Measurements from ENCODE around the gene CALML3.

The CALML3 gene

DNA sequence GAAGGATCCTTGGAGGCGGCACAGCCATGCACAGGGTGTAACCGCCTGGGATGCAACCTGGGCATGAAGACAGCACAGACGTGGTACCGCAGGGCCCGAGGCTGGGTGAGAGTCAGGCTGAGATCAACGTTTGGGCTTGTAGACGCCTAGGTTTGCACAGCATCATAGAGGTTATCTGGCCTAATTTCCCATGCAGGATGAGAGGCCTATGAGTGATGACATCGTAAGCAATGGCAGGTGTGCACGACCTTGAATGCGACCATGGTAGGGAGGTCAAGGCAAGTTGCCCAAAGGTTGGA lies 7.5 kb downstream of the CALML3 start:
- no peak for TF ChIP-seq ZNF274 (IDR thresholded peaks at IDR 0.05; ENCODE audit: low read depth, low read length)
- no peak overlapping the region for H3K4me3 ChIP-seq (ENCODE audit: low read length)

DNA sequence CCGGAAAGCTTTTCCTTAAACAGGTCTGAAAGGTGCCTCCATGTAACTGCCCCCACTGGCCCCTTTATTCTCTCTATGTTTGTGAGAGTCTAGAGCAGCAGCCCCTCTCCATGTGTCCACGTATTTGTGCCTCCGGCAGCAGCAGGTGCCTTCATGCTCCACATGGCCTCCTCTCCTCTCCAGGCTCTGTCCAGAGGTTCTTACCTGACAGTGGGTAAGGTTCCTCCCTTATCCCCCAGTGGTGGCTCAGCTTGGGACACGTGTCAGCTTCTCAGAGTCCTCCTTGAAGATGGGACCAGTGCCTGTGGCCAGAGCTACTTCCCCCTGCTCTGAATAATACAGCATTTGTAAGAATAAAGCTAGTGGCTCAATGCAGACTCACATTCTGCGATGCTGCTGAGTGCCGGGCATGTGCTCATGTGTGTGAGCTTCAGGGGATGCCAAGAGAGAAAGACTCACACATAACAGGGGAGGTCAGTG lies 7.9 kb downstream of the CALML3 start:
- TF ChIP-seq ZNF274 (IDR thresholded peaks at IDR 0.05; ENCODE audit: low read depth, low read length) = no peak
- H3K4me3 ChIP-seq (ENCODE audit: low read length) = no peak overlapping the region

DNA sequence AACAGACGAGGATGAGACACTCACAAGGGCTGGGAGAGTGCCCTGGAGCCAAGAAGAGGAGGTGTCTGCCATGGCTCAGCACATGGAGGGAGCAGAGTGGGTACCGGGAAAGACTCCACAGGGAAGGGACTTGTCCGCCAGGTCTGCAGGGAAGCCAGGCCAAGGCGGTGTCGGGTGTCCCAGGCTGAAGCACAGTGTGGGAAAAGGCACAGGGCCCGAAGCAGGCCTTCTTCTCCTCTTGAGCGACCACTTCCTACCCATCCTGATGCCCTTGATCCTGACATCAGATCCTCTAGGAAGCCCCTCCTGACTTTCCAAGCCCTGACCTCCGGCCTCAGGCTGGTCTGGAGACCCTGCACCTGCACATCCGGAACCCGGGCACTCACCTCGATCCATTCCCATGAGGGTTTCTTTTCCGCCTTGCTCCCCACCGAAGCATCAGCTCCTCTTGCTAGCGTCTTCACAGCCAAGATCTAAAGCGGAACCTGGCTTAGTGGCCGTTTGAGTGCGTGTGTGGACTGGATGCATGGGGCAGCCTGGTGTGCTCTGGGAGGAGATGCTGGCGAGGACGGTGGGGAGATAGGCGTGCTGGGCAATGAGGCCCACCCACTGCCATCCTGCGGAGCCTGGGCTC lies 8.5 kb downstream of the CALML3 start:
- no peak for TF ChIP-seq ZNF274 (IDR thresholded peaks at IDR 0.05; ENCODE audit: low read depth, low read length)
- H3K4me3 ChIP-seq (ENCODE audit: low read length) = no peak overlapping the region

DNA sequence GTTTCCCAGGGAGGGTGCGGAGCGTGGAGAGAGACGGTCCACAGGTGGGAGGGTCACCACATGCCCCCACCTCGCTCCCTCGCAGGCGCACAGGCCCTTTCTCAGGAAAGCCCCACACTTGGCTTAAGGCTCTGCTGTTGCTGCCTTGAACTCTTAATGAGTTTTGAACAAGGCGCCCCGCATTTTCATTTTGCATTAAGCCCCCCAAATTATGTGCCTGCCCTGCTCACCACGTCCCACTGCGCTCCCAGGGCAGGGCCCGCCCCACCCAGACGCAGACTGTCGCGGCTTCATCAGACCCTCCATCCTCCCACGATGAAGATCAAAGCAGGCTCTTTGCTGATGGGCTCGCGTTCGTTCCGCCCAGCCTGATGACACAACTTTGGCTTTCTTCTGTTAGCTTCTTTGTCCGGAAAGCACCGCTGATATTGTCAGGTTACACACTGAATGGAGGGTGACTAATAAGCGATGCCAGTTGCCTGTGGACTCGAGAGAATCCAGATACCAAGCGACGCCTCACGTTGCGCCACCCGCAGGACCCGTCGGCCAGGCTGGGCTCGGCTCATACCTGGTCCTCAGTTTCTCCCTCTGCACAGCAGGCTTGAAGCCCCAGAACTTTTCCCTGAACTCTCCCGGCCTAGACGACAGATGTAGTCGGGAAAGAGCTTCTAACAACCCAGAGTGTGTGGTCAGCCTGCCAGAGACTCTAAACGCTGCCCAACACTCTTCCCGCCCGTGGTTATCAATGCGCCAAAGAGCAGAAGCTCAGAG lies 9.5 kb downstream of the CALML3 start:
- TF ChIP-seq ZNF274 (IDR thresholded peaks at IDR 0.05; ENCODE audit: low read depth, low read length) = no peak
- H3K4me3 ChIP-seq (ENCODE audit: low read length) = no peak overlapping the region

DNA sequence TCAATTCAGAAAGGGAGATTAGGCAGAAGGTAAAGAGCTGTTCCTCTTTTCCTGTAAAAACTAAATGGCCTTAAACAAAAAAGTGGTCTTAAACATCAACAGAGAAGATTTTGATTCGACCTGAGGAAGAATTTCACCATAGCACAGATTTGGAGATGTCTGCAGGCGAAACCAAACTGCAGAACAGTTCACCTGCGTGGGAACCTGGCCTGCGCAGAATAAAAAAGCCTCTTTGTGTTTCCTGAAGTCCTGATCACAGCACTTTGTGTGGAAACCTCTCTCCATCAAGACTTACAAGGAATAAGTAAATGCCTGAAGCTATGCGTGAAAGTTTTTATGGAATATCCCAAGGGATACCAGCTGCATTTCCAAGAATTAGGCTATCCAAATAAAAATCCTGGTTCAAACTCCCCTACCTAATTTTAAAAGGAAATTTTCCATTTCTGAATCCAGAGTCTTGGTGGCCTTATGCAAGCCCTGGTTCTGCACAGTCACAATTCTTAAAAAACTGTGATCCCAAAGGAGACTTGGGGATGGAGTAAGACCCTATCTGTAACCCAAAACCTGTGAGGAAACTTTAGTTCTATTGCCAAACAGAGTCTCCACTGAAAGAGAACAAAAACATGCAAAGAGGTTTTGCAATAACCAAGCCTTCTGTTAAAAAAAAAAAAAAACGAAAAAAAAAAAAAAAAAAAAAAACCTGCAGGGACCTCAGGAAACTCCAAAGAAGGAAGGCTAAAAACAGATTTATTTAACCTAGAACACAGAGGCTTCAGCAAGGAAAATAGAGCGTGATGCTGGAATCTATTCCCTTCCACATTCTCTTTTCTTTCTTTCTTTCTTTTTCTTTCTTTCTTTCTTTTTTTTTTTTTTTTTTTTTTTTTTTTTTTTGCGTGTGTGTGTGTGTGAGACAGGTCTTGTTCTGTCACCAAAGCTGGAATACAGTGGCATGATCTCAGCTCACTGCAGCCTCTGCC lies 10.4 kb downstream of the CALML3 start:
- TF ChIP-seq ZNF274 (IDR thresholded peaks at IDR 0.05; ENCODE audit: low read depth, low read length) = no peak
- no peak overlapping the region for H3K4me3 ChIP-seq (ENCODE audit: low read length)

DNA sequence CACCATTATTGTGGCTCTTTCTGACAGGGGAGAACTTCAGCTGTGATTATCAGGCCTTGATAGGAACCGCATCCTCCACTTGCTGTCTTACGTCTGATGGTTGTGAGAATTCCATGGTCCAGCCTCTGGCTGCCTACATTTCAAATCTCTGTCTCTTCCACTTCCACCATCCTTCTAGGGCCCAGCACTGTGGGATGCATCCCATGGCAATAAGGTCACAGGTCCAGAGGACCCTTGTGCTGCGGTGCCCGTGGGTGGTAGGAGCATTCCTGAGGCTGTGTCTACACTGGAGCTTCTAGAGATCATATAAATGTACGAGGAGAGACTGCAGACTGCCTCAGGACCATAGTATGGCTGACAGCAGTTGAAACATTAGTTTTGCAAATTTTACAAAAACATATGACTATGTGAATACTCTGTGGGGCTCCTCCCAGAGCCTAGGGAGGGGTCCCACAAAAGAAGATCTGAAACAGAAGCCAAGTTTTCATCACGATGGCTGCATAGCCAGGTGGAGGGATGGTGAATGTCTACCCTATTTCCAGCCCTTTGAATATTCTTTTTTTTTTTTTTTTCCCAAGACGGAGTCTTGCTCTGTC lies 11.8 kb downstream of the CALML3 start:
- TF ChIP-seq ZNF274 (IDR thresholded peaks at IDR 0.05; ENCODE audit: low read depth, low read length) = no peak

DNA sequence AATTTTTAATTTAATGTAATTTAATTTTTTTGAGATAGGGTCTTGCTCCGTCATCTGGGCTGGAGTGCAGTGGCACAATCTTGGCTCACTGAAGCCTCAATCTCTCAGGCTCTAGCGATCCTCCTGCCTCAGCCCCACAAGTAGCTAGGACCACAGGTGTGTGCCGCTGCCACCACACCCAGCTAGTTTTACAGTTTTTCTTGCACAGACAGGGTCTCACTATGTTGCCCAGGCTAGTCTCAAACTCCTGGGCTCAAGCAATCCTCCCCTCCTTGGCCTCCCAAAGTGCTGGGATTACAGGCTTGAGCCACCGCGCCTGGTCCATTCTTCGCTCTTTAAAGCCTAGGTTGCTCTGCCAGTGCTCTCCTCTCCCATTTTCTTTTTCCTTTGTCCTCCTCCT lies 12.9 kb downstream of the CALML3 start:
- no peak overlapping the region for H3K4me3 ChIP-seq (ENCODE audit: low read length)
- TF ChIP-seq ZNF274 (IDR thresholded peaks at IDR 0.05; ENCODE audit: low read depth, low read length) = no peak

More for the DNA sequence above, 11.8 kb downstream of the CALML3 start:
- no peak overlapping the region for H3K4me3 ChIP-seq (ENCODE audit: low read length)

DNA sequence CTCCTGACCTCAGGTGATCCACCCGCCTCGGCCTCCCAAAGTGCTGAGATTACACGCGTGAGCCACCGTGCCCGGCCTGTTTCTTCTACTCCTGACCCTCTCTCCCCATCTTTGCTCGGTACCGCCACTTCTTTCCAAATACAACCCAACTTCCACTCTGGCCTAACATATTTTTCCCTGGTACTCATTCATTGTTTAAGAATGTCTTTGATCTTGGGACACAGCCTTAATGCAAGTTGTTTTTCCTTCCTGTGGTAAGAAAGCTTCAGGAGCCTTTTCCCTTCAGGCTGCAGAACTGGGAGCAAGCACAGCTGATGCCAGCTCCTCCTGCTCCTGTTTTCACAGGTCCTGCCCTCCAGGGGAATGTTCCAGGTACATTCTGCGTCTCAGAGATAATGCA lies 13.7 kb downstream of the CALML3 start:
- no peak for TF ChIP-seq ZNF274 (IDR thresholded peaks at IDR 0.05; ENCODE audit: low read depth, low read length)
- no peak overlapping the region for H3K4me3 ChIP-seq (ENCODE audit: low read length)

DNA sequence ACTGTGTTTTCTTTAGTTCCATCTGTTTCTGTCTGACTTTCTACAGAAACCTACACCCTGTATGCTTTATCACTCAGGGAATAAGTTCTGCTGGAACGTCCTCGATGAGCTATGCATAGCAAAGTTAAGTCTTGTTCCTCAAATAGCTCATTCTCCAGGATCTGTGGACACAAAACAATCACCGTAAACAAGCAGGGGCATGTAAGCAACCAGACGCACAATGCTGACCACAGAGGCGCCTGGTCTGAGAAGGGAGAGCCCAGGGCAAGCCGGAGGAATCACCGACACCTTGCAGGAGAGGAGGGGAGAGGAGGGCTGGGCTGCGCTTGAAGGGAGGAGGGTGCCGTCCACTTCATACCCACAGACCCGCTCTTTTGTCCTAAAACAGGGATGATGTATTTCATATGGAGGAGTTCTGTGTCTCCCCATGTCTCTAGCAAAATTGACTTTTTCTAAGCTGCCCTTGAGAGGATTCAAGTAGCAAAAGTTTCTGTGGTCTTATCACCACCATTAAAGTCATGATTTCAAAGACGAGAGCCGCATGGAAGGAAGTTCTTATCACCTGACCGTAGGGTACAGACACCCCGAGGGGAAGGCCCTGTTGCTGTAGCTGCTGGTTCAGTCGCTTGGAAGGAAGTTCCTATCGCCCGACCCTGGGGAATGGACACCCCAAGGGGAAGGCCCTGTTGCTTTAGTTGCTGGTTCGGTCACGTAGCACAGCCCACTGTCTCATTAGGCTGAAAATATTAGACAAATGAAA lies 14.3 kb downstream of the CALML3 start:
- no peak for TF ChIP-seq ZNF274 (IDR thresholded peaks at IDR 0.05; ENCODE audit: low read depth, low read length)
- H3K4me3 ChIP-seq (ENCODE audit: low read length) = no peak overlapping the region

DNA sequence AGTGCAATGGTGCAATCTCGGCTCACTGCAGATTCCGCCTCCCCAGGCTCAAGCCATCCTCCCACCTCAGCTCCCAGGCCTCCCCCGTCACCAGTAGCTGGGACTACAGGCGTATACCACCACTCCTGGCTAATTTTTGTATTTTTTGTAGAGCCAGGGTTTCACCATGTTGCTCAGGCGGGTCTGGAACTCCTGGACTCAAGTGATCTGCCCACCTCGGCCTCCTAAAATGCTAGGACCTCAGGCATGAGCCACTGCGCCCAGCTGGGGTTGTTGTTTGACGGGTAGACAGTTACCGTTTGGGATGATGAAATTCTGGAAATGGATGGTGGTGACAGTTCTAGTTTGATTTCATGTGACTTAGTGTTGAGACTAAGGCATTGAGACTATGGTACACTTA lies 15.3 kb downstream of the CALML3 start:
- TF ChIP-seq ZNF274 (IDR thresholded peaks at IDR 0.05; ENCODE audit: low read depth, low read length) = no peak
- H3K4me3 ChIP-seq (ENCODE audit: low read length) = no peak overlapping the region

DNA sequence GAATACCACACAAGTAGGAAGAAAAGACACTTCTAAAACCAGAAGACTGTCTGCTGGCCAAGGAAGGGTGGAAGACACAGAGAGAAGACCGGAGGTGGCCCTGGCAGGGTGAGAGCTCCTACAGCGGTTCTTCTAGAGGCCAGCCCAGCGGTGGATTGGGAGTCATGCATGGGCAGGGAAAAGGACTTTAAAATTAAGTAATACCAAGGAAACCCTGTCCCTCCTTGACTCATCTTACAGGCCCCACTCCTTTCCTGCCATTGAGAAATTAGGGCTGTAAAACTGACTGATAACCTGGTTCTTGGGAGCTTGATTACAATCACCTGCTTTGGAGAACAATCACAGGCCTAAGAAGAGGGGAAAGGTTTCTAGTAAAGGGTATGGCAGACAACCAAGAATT lies 16.1 kb downstream of the CALML3 start:
- TF ChIP-seq ZNF274 (IDR thresholded peaks at IDR 0.05; ENCODE audit: low read depth, low read length) = no peak
- H3K4me3 ChIP-seq (ENCODE audit: low read length) = no peak overlapping the region

DNA sequence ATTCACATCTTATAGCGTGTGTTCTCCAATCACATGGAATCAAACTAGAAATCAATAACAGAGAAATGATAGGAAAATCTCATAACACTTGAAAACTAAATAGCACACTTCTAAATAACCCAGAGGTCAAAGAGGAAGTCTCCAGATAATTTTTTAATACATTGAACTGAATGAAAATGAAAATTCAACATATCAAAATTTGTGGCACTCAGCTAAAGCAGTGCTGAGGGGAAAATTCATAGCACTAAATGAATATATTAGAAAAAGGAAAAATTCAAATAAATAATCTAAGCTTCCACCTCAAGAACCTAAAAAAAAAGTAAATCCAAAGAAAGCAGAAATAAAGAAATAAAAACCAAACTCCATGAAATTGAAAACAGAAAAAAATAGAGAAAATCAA lies 17.3 kb downstream of the CALML3 start:
- no peak for TF ChIP-seq ZNF274 (IDR thresholded peaks at IDR 0.05; ENCODE audit: low read depth, low read length)
- no peak overlapping the region for H3K4me3 ChIP-seq (ENCODE audit: low read length)

DNA sequence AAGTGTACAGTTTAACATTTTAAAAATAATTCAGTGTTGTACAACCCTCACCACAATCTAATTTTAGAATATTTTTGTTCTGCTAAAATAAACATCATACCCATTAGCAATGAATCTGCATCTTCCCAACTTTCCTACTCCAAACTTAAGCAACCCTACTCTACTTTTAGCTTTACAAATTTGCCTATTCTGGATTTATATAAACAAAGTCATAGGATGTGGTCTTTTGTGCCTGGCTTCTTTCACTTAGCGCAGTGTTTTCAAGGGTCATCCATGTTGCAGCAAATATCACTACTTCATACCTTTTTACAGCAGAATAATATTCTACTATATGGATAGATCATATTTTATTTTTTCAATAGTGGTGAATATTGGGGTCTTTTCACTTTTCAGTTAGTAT lies 18.9 kb downstream of the CALML3 start:
- H3K4me3 ChIP-seq (ENCODE audit: low read length) = no peak overlapping the region
- TF ChIP-seq ZNF274 (IDR thresholded peaks at IDR 0.05; ENCODE audit: low read depth, low read length) = no peak

All from GM08714 (cell line).